GM12874 (cell line): Measurements from ENCODE around the gene RELL1.

Experiments
- TF ChIP-seq, protein P1 (sequence below): IDR thresholded peaks from 2 replicates; pipeline ENCODE4 v1.5.1; 2011; ENCODE audit warnings: low read depth, mild to moderate bottlenecking, control low read depth, low read length, moderate library complexity; ENCODE audit not compliant: insufficient read depth

RELL1 gene

GRCh38 chr4:37693030-37693429 is 6.9 kb upstream of the RELL1 start:
- TF ChIP-seq, protein P1, sequence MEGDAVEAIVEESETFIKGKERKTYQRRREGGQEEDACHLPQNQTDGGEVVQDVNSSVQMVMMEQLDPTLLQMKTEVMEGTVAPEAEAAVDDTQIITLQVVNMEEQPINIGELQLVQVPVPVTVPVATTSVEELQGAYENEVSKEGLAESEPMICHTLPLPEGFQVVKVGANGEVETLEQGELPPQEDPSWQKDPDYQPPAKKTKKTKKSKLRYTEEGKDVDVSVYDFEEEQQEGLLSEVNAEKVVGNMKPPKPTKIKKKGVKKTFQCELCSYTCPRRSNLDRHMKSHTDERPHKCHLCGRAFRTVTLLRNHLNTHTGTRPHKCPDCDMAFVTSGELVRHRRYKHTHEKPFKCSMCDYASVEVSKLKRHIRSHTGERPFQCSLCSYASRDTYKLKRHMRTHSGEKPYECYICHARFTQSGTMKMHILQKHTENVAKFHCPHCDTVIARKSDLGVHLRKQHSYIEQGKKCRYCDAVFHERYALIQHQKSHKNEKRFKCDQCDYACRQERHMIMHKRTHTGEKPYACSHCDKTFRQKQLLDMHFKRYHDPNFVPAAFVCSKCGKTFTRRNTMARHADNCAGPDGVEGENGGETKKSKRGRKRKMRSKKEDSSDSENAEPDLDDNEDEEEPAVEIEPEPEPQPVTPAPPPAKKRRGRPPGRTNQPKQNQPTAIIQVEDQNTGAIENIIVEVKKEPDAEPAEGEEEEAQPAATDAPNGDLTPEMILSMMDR, result no peak

DNA sequence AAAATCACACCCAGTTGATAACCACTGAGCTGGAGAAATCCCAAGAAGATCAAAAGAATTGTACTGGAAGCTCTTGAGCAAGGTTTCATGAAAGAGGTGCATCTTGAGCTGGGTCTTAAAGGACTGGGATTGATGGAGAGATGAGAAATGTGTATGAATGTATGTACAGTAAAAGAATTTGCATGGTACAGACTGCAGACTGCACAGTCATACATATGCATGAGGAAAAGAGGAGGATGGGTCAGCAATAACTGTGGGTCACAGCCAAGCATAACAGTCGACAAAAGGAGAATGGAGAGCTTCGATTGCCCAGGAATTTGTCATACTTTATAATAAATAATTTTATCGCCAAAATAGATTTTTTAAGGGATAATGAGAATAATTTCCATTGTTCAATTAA is 4.8 kb upstream of the RELL1 start:
- TF ChIP-seq, protein P1, result no peak

DNA sequence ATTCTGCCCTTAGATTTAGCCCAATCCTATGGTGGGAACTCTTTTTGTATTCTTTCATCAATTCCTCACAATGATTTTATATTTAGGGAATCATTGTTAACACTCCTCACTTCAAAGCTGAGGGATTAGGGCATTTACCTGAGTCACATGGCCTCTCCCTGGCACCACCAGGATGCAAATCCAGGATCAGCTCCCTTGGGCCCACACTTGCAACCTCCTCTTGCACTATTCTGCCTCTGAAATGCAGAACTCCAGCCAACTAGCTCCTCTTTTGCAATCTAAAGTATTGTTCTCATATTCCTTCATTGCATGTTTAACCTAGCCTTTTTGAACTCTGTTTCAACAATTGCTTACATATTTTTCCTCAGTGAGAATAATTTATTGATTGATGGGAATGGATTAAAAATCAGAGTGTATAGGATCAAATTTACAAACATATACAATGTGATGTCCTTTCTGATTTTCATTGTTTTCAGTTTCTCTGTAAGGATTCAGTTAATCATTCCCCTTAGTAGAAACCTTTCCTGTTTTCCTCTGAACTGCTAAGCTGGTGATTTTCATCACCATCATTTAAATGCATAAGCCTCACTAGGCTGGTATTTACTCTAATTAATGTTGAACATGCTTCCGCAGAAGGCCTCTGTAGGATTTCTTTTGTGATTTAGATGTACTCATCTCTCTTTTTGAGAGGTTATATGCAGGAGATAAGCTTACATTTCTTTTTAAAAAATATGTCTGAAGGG is 3.3 kb upstream of the RELL1 start:
- TF ChIP-seq, protein P1, result no peak

DNA sequence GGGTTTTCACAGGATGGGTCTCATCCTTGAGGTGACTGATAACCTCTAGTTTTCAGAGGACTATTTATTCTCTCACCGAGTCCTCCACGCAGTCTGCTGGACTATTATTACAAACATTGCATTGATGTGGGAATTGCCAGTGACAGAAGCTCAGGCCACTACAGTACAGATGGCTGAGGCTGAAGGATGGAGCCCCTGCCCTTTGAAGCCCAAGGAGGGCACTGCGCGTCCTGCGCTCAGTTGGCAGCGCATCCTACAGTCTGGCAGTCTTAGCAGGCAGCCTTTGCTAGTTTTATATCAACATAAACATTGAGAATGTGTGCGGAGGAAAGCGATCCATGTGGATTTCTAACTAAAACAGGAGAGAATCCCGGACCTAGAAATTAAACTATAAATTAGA is 1.5 kb upstream of the RELL1 start:
- TF ChIP-seq, protein P1, result no peak

DNA sequence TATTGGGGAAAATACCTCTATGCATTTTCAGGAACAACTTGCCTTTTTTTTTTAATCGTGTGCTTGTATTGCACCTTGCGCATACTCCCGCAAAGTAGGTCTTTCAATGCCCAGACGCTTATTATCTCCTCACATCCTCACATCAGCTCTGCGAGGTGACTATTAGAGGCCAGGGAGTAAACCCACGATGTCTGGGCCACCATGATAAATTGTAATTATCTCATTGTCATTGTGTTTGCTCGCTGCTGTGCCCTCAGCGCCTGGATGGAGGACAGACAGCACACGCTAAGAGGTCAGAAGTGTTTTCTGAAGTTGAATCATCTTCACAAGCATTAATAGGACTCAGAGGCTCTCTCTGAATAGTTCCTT is 1.0 kb upstream of the RELL1 start:
- TF ChIP-seq, protein P1, result no peak

GRCh38 chr4:37685823-37686372 is 278 bp downstream of the RELL1 start:
- TF ChIP-seq, protein P1, result no peak

GRCh38 chr4:37685161-37685822 is 884 bp downstream of the RELL1 start:
- TF ChIP-seq, protein P1, result no peak
